GM18907 (cell line): ENCODE results near the gene PDE9A.

Source experiments
- ATAC-seq: cut with Tn5 transposase; IDR thresholded peaks from one replicate; pipeline ENCODE4 v1.9.1; 2021; ENCODE audit warnings: mild to moderate bottlenecking, moderate library complexity; ENCODE audit not compliant: unreplicated experiment

The PDE9A gene

DNA sequence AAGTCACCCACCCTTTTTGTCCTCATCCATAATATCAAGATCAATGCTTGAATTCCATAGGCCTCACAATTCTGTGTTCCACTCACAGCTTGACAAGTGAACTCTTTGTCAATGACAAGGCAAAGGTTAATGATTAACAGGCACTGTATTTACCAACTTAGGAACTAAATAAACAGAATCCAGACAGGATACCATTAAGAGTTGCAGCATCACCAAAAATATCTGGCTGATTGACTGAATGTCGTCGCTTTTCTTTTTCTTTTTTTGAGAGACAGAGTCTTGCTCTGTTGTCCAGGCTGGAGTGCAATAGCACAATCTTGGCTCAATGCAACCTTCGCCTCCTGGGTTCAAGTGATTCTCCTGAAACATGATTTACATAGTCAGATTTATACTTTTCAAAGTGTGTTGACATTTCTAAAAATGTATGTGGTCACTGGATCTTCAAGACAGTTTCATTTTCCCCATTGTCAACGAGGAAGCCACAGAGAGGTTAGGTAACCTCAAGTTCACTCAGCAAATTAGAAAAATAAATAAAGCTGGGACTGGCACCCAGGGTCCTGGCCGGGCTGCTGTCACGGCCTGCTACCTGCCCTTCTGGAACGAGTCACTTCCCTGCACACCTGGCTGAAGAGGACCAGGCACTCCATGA lies 81.0 kb downstream of the PDE9A start:
- ATAC-seq: no peak

DNA sequence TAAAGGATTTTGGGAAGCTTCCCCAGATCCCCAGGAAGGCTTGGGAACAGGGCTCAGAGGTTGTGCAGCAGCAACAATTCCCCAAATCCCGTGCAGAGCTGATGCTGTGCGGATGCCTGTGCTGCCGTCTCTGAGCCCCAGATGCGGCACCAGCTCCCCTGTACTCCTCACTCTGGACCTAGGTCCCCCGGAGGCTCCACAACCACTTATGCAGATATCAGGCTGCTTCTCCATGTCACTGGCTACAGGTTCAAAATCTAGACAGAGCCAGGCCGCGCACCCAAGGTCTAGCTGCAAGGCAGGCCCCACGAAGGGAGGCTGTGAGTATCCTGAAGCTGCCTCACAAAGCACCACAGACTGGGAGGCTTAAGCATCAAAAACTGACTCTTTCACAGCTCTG lies 81.6 kb downstream of the PDE9A start:
- ATAC-seq: no peak

DNA sequence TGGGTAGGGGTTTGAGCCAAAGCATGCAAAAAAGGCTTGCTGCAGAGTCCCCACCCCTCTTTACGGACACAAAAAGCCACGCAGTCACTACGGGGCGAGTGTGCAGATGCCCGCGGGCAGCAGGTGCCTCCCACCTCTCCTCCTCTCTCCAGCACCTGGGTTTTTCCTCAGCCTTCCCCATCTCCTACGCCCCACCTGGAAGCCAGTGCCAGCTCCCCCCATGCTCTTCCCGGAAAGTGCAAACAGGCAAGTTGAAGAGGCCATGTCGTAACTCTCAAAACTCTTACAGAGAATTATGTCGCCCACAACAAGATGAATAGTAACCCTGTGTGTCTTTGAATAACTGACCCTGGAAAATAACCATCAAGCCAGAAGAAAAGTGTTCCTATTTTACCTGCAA lies 82.5 kb downstream of the PDE9A start:
- no peak for ATAC-seq

DNA sequence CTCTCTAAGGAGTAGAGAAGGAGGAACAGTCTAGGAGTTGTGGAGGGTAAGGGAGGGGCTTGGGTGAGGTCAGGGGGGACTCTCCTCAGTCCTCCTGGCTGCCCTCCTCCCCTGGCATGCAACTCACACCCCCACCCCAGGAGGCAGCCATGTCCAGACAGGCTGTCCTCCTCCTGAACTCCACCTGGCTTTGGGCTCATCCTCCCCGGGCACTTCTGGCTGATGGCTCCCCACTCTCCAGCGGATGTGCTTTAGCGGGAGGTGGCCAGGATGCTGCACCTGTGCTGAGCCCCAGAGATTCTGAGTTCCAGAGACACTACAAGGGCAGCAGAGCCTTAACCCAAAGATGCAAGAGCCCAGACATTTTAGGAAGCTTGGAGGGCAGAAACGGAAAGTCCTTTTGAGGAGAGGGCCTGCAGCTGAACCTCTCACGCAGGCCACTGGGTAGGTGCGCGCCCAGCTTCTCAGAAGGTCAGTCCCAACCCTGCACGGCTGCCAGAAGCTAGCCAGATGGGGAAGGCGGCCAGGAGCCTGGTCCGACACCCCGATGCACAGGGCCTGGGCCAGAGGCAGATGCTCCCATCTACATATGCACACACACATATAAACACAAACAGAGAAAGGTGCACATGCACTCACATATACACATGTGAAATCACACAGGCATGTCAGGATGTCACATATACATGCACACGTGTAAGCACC lies 83.4 kb downstream of the PDE9A start:
- no peak for ATAC-seq

DNA sequence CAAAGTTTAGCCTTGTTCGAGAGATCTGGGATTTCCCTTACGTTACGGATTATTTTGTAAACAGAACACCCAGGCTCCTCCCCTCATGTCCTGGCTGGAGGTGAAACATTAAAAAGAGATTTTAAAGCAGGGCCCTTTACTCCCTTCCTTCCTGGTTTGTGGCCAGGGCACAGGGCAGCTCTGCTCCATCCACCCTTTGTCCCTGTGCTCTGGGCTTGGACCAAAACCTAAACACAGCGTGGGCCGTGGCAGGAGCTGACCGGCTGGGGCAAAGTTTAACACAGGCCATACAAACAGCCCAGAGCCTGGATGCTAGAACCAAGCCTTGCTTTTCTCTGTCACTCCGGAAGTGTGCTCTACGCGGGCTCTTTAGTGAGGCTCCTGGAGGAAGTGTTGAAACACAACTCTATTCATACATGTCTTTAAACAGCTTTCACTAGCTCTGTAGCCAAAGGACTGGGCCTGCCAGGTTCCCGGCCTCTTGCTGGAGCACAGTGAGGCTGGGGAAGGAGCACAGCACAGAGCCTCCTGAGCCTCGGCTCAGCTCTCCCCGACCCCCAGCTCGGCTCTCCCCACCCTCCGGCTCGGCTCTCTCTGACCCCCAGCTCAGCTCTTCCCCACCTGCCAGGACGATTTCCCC lies 84.7 kb downstream of the PDE9A start:
- no peak for ATAC-seq

DNA sequence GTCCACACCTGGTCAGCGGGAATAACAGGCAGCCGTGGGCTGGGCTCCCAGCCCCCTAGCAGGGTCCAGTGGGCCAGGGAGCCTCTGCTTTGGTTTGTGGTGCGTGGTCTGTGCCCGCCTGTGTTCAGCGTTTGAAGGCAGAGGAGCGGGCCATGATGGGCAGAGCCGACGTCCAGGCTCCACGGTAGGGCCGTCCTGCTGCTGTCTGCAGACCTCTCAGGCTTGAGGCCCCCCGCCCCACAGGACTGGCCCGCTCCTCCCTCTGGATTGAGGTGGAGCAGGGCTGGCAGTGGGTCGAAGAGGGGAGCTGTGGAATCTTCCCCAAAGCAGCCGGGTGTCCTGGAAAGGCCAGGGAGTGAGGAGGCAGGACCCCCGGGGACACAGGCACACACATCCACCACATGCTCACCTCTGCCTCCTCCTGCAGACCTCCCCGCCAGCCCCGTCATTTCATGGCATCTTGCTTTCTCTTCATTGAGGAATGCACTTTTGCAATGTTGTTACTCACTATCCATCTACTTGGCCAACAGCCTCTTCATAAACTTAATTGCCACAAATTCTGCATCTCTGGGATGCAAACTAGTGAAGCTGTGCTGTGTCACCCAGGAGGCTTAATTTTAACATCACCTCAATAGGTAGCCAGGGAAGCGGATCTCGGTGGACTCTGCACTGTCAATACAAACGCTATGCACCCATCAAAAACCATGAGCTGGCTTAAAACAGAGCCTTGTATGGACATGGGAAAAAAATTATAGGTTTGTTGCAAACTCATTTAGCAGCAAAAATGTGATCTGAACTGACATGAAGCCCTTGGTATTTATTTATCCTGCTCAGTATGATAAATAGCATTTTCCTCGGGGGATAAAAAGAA lies 85.9 kb downstream of the PDE9A start:
- no peak for ATAC-seq

DNA sequence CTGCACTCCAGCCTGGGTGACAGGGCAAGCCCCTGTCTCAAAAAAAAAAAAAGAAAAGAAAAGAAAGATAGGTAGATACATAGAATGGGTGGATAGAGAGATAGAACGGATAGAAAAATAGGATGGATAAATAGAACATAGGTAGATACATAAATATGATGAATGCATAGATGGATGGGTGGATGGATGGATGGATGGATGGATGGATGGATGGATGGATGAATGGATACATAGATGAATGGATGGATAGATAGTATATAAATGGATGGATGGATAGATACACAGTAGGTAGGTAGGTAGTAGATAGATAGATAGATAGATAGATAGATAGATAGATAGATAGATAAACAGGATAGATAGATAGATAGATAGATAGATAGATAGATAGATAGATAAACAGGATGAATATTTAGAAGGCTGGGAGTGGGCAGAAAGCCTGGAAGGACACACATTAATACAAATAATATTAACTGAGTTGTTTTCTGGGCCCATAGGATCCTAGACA lies 87.0 kb downstream of the PDE9A start:
- no peak for ATAC-seq

DNA sequence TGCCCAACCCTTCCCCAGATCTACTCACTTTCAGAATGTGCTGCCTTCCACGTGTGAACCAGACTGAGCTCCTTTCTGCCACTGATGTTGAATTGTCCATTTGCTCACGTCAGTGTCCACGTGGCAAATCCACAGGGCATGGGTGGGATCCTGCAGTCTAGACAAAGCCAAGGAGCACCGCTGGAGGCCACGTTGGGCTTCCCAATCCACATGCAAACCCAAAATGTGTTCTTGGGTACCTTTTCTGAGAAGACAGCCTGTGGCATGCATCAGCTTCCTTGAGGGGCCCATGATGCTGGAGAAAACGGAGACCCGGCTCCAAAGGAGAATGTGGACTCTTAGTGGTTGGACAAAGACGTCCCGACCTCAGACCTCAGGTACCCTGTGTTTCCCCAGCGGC lies 87.6 kb downstream of the PDE9A start:
- no peak for ATAC-seq

DNA sequence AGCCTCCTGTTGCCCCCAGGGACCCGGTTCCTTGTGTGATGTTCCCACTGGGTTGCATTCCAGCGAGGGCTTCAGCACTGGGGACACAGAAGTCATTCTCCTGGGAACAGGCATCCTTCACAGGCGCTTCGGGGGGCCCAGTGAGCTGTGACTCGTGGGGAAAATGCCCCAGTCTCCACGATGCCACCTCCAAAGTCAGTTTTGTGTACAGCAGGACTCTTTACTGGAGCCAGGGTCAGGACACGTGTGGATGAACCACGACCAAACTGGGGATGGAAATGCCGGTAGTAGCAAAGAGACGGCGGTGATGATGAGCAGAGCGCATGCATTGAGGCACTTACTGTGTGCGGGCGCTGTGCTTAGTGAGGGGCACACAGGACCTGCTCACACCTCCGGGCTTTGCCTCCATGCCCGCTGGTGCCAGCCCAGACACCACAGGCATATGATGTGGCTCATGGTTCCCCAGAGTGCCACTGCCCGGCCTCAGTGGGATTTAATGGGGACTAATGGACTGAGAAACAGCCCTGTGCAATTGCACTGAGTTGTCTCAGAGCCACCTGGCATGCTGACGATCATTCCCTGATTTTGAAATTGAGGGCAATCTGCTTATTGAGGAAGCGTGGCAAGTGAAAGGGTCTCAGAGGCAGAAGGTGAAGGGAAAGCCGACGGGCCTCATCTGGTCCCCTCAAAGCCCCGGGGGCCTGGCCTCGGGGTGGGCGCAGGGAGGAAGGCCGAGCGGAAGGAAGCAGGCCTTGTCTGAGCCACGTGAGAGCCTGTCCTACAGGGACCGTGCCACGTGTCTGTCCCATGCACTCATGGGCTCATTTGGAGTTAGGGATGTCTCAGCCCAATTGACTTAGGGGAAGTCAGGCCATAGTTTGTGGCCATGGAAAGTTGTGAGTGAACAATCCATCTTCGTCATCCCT lies 91.4 kb downstream of the PDE9A start:
- ATAC-seq: no peak

DNA sequence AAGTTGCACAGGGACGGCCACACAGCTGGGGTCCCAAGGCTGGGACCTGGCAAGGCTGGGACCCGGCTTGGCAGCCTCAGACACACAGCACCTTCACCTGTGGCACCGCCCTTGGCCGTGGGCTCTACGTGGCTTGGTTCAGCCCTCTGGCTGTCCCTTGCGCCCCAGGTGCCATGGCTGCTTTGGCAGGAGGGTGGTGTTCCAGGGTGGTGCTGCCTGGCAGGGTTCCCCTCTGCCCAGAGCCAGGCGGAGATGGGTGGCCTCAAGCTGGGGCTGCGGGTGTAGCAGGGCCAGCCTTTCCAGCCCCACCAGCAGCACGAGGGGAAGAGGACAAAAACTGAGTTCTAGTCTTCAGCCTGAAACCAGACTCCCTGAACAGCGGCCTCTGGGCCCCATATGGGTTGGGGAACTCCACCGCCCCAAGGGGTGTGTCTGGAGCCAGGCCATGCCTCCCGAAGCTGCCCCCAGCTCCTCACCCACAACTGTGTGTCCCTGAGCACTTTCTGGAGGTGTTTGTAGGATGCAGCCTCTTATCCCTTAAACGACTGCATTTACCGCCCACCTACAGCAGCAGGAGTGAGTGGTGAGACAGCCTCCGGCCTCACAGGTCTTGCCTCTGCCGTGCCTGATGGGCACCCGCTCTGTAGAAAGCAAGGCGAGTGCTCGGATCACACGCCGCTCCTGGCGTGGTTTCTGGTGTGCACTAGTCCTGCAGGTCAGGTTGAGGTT lies 92.3 kb downstream of the PDE9A start:
- no peak for ATAC-seq

DNA sequence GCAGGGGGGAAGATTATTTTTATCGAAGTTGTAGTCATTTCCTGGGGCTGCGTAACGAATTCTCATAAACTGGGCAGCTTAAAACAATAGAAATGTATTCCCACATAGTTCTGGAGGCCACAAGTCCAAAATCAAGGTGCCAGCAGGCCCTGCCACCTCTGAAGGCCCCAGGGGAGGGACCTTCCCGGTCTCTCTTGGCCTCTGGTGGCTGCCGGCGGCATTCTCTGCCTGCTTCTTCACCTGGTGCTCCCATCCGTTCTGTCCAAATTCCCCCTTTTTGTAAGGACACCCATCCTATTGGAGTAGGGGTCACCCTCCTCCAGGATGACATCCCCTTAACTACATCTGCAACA lies 92.8 kb downstream of the PDE9A start:
- no peak for ATAC-seq

DNA sequence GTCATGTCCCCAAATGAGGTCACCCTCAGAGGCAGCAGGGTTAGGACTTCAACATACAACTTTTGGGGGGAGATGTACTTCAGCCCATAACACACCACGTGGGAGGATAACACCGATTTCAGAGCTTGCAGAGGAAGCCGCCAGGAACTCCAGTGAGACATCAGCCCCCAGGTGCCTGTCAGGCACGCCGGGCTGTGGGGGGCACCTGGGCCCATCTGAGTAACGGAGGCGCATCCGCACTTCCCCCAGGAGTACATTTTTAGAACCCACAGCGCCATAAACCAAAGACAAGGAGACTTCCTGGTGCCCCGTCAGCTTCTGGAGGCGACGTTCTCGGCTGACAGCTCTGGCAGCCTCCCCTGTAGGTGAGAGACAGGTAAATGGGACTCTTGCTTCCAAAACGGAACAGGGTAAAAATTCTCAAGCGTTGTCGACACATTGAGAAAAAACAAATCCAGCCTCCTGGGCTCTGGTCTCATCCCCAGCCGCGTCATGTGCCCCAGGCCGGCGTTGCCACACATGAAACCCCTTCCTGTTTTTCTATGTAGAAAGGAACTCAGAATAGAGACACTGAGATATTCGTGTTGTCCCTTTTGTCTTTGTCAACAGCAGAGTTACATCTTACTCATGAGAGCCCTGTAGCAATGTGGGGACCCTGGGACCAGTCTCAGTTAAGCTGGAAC lies 93.3 kb downstream of the PDE9A start:
- no peak for ATAC-seq

DNA sequence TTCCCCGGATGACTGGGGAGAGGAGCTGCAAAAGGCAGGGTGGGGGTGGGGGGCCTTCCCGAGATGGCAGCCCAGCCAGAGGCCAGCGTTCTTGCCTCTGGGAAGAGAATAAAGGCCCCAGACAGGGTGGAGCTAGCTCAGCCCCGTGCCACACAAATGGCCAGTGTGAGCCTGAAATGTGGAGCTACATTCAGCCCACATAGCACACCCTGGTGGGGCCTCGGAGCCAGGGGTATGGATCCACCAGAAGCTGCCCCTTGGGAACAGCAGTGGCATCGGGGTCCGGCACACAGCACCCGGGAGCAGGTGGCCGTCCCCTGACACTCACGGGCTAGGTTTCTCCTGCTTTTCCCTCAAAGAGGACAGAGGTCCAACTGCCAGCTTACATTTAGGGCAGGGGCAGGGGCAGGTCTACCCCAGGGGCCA lies 93.9 kb downstream of the PDE9A start:
- ATAC-seq: no peak

DNA sequence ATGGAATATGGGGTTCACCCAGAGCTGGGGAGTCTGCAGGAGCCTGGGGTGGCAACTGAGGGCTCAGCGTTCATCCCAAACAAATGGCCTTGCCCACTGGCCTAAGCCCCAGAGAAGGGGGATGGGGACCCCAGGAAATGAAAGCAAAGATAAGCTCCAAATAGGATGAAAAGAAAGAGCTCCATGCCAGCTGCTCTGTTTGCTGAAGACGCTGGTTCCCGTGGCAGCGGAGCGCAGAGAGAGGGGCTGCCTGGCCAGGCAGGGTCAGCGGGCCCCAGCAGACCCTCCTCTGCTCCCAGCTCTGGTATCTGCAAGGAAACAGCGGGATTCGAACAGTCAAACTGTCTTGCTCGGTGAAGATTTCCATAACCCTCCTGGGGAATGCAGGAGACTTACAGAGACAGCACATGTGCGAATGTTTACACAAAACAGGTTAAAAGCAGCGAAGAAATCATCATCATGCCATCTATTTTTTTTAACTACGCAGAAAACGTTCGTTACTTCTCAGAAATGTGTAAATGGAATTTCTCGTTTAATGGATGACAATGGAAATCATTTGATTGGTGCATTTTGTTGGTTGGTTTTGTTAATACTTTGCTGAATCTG lies 94.4 kb downstream of the PDE9A start:
- ATAC-seq: no peak

DNA sequence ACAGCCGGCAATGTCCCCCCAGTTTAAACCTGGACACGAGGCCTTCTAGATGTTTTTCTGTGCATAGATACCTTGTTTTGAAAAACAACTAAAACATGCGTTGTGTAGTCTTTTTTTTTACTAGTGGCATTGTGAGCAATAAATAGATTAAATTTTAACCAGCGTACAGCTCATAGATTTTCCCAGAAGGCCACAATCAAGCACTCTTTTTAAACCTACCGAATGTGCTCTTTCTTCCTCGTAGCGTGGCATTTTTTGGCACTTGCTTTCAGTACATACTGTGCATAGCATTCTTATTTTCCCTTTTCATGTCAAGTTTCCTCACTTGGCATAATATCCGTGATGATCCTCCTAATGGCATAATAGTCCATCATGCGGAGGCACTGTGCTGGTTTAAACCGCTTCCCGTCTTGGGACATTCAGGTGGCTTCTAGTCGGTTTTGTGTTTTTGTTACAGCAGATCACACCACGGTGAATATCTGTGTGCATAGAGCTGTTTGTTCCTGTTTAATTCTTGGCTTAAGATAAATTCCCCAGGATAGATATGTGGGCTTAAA lies 95.3 kb downstream of the PDE9A start:
- ATAC-seq: no peak

DNA sequence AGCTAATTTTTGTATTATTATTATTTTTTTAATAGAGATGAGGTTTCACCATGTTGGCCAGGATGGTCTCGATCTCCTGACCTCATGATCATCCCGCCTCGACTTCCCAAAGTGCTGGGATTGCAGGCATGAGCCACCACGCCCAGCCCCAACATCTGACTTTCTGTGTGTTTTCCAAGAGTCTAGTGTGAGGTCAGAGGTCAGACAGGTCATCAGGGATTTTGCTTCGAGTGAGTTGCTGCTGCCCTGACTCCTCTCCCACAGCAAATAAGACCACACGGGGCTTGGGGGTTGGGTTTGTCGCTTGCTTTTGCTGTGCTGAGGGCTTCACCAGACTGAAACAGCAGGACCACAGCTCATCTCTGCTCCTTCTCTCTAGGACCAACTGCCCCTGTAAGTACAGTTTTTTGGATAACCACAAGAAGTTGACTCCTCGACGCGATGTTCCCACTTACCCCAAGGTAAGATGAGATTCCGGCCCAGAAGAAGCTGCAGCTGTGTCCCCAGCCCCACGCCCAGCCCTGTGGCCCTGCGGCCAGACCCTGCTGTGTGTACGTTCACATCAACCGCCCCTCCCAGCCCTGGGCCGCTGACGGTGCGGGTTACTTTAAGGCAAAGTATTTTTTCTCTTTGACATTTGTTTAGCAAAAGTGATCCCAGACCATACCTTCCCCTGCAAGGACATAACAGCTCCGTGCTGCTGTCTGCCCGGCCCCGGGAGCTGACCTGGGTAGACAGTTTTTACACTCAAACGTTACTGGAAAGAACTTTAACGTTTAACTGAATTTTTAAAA lies 97.5 kb downstream of the PDE9A start:
- no peak for ATAC-seq

DNA sequence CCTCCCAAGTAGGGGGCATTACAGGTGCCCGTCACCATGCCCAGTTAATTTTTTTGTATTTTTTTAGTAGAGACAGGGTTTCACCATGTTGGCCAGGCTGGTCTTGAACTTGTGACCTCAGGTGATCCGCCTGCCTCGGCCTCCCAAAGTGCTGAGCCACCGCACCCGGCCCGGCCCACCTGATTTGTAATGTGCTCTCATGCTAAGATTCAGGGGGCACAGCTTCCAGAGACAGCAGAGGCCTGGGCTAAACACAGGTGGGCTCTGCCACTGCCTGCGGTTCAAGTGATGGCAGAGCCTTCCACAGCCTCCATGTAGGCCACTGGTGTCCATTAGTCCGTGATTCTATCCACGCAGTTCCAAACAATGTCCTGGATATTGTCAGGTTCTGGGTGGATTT lies 98.4 kb downstream of the PDE9A start:
- ATAC-seq: no peak
